Stimulated activated CD4-positive, alpha-beta T cell treated with anti-CD3 and anti-CD28 coated beads, Interleukin-15, amount 100 ng/mL, for 48 hours (primary cell): ENCODE data around the gene PRIMA1.

ENCODE experiments used
- DNase-seq, 2 donors: peaks; one replicate each; pipeline ENCODE4 v3.0.0-alpha.2; 2020; ENCODE audit warnings: low read depth in 2 of 2

The PRIMA1 gene

GRCh38 chr14:93675651-93676050 is 112.6 kb downstream of the PRIMA1 start:
- DNase-seq: no peak

- no peak for DNase-seq
Measured at GRCh38 chr14:93674343-93674742, 113.9 kb downstream of the PRIMA1 start.

- no peak for DNase-seq
Measured at GRCh38 chr14:93669632-93670031, 118.7 kb downstream of the PRIMA1 start.
